B cell (primary cell): ENCODE results near the gene ENKUR.

ENCODE experiments used
- EZH2 ChIP-seq: IDR thresholded peaks from 2 replicates; pipeline ENCODE4 v1.6.1; 2012; ENCODE audit warnings: borderline replicate concordance, low read depth, mild to moderate bottlenecking, moderate library complexity, low read length; ENCODE audit not compliant: insufficient read depth, poor library complexity, severe bottlenecking
- TF ChIP-seq, protein P1 (sequence below): fragments of 200-600 bp; IDR thresholded peaks from one replicate; pipeline ENCODE4 v1.8.0; 2022; ENCODE audit warnings: antibody characterized with exemption, mild to moderate bottlenecking

GRCh38 chr10:25048450-25048849 is 32.5 kb upstream of the ENKUR start:
- TF ChIP-seq, protein P1, sequence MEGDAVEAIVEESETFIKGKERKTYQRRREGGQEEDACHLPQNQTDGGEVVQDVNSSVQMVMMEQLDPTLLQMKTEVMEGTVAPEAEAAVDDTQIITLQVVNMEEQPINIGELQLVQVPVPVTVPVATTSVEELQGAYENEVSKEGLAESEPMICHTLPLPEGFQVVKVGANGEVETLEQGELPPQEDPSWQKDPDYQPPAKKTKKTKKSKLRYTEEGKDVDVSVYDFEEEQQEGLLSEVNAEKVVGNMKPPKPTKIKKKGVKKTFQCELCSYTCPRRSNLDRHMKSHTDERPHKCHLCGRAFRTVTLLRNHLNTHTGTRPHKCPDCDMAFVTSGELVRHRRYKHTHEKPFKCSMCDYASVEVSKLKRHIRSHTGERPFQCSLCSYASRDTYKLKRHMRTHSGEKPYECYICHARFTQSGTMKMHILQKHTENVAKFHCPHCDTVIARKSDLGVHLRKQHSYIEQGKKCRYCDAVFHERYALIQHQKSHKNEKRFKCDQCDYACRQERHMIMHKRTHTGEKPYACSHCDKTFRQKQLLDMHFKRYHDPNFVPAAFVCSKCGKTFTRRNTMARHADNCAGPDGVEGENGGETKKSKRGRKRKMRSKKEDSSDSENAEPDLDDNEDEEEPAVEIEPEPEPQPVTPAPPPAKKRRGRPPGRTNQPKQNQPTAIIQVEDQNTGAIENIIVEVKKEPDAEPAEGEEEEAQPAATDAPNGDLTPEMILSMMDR, result no peak
- no peak for TF ChIP-seq EZH2
